Measurements from ENCODE around the gene ALDH1A3.

Gene ALDH1A3

DNA sequence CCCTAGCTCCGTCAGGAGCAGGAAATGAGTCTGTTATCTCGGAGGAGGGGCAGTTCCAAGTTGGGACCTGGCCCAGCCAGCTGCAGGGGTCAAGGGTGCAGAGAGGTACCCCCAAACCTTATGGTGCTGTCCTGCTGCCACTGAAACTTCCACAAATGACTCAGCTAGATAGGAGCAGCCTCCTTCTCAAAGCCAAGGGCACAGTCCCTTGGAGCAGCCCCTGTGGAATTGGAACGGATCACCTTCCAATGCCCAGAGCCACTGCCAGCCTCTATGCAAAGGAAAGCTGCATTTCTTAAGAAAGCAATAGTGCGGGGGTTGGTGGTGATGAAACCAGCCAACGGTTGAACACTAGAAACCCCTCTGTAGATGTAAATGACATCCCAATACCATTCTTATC lies 20.0 kb downstream of the ALDH1A3 start:
- Mint-ChIP-seq H3K4me1 (peaks cover 40% of the 10 kb centered on the region), H3K4me3 (no peak overlapping the region), H3K9me3 (no peaks in the 10 kb centered on the region), H3K36me3 (ENCODE audit: low read depth) (no peaks in the 10 kb centered on the region), H3K27me3 (ENCODE audit: low read depth) (peaks cover 30% of the 10 kb centered on the region), H3K27ac (no peak overlapping the region)
- TF ChIP-seq, protein P1, sequence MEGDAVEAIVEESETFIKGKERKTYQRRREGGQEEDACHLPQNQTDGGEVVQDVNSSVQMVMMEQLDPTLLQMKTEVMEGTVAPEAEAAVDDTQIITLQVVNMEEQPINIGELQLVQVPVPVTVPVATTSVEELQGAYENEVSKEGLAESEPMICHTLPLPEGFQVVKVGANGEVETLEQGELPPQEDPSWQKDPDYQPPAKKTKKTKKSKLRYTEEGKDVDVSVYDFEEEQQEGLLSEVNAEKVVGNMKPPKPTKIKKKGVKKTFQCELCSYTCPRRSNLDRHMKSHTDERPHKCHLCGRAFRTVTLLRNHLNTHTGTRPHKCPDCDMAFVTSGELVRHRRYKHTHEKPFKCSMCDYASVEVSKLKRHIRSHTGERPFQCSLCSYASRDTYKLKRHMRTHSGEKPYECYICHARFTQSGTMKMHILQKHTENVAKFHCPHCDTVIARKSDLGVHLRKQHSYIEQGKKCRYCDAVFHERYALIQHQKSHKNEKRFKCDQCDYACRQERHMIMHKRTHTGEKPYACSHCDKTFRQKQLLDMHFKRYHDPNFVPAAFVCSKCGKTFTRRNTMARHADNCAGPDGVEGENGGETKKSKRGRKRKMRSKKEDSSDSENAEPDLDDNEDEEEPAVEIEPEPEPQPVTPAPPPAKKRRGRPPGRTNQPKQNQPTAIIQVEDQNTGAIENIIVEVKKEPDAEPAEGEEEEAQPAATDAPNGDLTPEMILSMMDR (IDR thresholded peaks at IDR 0.05; ENCODE audit: unreplicated experiment in 3 of 3): no peak

- H3K4me3 Mint-ChIP-seq: no peak overlapping the region
- H3K27me3 Mint-ChIP-seq (ENCODE audit: low read depth): peaks cover 27% of the 10 kb centered on the region
- no peaks in the 10 kb centered on the region for H3K36me3 Mint-ChIP-seq (ENCODE audit: low read depth)
- no peaks in the 10 kb centered on the region for H3K9me3 Mint-ChIP-seq
- H3K4me1 Mint-ChIP-seq: peaks cover 40% of the 10 kb centered on the region
- no peak overlapping the region for H3K27ac Mint-ChIP-seq
- TF ChIP-seq, protein P1 (IDR thresholded peaks at IDR 0.05; ENCODE audit: unreplicated experiment in 3 of 3): no peak
Measured at GRCh38 chr15:100900136-100900794, 20.6 kb downstream of the ALDH1A3 start.

DNA sequence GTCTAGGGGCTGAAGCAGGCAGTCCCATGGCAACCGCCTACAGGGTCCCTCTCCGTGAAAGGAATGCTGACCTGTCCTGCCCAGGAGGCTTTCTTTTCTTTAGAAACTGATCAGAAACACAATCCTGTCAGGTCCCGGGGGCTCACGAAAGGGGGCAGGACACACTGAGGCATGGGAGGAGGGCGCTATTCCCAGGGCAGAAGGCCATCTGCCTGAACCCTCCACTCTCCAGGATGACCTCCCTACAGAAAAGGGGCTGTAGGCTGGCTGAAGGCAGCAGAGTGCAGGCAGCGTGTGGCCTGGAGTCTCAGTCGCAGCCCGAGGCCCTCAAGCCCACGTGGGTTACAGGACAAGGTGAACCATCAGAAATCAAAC lies 21.2 kb downstream of the ALDH1A3 start:
- H3K36me3 Mint-ChIP-seq (ENCODE audit: low read depth): no peaks in the 10 kb centered on the region
- no peak overlapping the region for H3K4me3 Mint-ChIP-seq
- TF ChIP-seq, protein P1 (IDR thresholded peaks at IDR 0.05; ENCODE audit: unreplicated experiment in 3 of 3): no peak
- H3K27ac Mint-ChIP-seq: peak overlapping the region; percentile 18 to 96 (median 93)
- peaks cover 22% of the 10 kb centered on the region for H3K27me3 Mint-ChIP-seq (ENCODE audit: low read depth)
- H3K9me3 Mint-ChIP-seq: no peaks in the 10 kb centered on the region
- H3K4me1 Mint-ChIP-seq: peaks cover 40% of the 10 kb centered on the region

- Mint-ChIP-seq H3K27me3 (ENCODE audit: low read depth) (peaks cover 25% of the 10 kb centered on the region), H3K36me3 (ENCODE audit: low read depth) (no peaks in the 10 kb centered on the region), H3K9me3 (no peaks in the 10 kb centered on the region), H3K27ac (peak overlapping the region; percentile 93 to 97 (median 96)), H3K4me1 (peaks cover 40% of the 10 kb centered on the region), H3K4me3 (no peak overlapping the region)
- TF ChIP-seq, protein P1 (IDR thresholded peaks at IDR 0.05; ENCODE audit: unreplicated experiment in 3 of 3): no peak
Measured at GRCh38 chr15:100901296-100901695, 21.7 kb downstream of the ALDH1A3 start.

- H3K27ac Mint-ChIP-seq: peak overlapping the region; percentile 93 to 97 (median 96)
- peaks cover 40% of the 10 kb centered on the region for H3K4me1 Mint-ChIP-seq
- no peaks in the 10 kb centered on the region for H3K36me3 Mint-ChIP-seq (ENCODE audit: low read depth)
- TF ChIP-seq, protein P1 (IDR thresholded peaks at IDR 0.05; ENCODE audit: unreplicated experiment in 3 of 3): no peak
- H3K4me3 Mint-ChIP-seq: peak overlapping the region; percentile 35 to 70 (median 61)
- peaks cover 28% of the 10 kb centered on the region for H3K27me3 Mint-ChIP-seq (ENCODE audit: low read depth)
- H3K9me3 Mint-ChIP-seq: no peaks in the 10 kb centered on the region
Measured at GRCh38 chr15:100901702-100902435, 22.2 kb downstream of the ALDH1A3 start.

Measured in nephron (organoid).